GM18508 (cell line): ENCODE results near the gene SPTLC1.

Experiments
- ATAC-seq: cut with Tn5 transposase; IDR thresholded peaks from one replicate; pipeline ENCODE4 v1.9.1; 2021; ENCODE audit warnings: moderate number of reproducible peaks; ENCODE audit not compliant: insufficient read depth, unreplicated experiment

SPTLC1 gene

DNA sequence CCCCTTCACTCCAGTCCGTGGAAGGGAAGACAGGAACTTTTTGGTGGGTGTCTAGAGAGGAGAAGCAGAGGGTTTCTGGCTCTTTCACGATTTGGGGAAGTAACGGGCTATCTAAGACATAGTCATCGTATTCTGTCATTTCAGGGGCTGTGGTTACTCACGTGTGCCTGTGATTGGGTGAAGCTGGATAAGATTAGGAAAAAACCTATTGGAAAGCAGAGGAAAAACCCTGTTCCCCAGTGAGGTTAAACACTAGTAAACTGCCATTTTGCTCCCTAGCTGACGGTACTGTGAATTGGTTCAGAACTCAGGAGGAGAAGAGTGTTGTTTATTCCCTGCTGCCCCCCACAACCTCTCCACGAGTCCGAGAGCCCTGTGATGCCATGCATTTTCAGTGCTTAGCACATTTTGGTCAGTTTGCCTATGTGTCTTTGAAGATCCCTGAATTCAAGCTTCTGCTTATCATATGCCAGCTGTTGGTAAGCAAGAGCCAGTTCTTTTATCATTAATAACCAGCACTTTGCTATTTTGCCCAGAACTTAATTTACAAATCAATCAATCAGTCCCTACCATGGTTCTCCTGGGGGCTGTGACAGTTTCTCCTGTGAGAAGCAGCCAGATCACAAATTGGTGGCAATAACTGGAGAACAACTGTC lies 120.1 kb downstream of the SPTLC1 start:
- no peak for ATAC-seq

DNA sequence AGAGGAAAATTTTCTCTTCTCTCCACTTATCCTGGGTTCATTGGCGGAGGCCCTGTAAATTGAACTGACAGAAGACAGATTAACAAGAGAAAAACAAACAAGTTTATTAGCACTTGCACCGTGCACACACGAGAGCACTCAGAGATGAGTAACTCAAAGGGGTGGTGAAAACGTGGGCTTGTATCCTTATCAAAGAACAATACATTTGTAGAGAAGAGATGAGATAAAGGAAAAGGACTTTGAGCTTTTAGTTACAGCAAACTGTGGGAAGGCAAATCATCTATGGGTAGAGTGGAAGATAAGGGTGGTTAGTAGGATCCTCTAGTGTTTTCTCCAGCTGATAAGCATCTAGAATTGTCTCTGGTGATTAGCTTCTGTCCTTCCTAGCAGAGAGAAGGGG lies 120.8 kb downstream of the SPTLC1 start:
- no peak for ATAC-seq

- ATAC-seq: no peak
These were observed 122.7 kb downstream of the SPTLC1 start for GRCh38 chr9:91992461-91993041.

GRCh38 chr9:91991721-91992341 lies 123.4 kb downstream of the SPTLC1 start:
- ATAC-seq: no peak

GRCh38 chr9:91986248-91986647 lies 129.0 kb downstream of the SPTLC1 start:
- ATAC-seq: no peak

DNA sequence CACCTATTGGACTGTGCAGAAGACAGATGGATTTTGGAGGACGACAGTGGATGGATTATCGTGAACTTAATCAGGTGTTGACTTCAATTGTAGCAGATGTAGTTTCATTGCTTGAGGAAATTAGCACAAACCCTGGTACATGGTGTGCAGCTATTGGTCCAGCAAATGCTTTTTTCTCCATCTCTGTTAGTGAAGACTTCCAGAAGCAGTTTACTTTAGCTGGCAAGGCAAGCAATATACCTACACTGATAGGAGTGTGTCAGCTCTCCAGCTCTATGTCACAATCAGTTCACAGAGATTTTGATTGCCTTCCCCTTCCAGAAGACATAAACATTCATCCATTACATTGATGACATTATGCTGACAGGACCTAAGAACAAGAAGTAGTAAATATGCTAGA lies 129.5 kb downstream of the SPTLC1 start:
- ATAC-seq: no peak
